NCI-H1092 (cell line): ENCODE measurements around the gene LTF.

Experiments
- DNase-seq: peaks from one replicate; lab custom pipeline; 2025; lab: John Stamatoyannopoulos, UW

The LTF gene

DNA sequence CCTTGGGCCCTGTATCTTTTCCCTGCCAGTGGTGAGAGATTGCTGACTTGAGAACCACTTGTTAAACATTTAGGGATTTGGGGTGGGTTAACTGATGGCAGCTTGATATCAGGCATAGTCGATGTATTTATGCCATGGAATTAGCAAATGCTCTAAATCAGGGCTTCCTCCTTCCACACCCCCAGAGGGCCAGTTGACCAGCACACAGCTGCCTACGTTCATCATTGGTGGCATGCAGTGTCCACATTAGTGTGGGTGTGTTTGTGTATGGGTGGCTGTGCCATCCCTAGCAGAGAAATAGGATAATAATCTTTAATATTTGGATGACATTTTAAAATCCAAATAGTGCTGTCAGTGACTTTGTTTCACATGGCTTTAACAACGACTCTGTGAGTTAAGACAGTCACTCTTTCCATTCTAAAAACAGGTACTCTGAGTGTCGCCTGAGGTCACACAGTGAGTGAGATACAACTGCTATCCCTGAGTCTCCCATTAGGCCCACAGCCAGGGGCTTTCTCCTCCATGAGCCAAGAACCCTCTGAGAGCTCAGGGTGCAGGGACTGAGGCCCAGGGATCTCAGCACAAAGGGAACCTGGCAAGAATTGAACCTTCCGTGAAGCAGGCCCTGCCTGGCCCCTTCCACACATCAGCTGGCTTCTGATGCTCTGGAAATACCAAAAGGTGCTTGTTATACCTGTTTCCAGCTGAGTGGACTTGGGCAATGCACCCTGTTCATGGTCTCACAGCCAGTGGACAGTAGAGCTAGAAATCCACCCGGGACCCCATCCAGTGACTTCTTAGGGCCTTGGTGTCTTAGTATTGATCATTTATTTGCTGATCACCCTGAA is 4.3 kb upstream of the LTF start:
- no peak for DNase-seq

DNA sequence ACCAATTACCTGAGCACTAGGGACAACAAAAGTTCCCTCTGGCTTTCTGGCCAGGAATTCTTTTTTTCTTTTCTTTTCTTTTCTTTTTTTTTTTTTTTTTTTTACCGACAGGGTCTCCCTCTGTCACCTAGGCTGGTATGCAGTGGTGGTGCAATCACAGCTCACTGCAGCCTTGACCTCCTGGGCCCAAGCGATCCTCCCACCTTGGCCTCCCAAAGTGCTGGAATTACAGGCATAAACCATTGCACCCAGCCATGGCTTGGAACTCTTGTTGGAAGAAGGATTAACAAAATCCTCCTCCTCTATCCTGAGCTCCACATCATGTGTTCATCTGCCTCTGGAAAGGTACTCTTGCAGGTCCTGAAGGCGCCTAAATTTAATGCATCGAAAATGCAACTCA is 2.9 kb upstream of the LTF start:
- DNase-seq, result no peak

DNA sequence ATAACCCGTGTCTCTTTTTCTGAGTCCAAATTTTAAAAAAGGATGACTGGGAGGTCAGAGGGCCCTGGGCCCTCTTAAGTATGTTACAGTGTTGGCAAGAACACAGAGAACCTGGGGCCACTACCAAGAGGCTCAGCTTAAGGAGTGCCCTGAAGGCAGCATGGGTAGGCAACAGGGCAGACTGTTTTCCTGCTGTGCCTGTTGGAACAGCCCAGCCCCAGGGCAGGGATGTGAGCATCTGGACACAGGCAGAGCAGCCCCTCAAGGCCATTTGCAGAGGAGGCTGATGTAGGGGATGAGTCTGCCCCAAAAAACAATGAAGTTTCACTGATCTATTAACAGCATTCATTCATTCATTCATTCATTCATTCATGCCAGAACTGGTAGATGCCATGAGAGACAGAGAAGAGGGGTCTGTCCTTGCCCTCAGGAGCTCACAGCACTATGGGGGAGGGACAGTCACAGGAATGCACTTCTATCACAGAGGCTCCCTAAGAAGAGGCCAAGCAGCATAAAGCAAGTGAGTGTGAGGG is 2.2 kb upstream of the LTF start:
- DNase-seq, result no peak

DNA sequence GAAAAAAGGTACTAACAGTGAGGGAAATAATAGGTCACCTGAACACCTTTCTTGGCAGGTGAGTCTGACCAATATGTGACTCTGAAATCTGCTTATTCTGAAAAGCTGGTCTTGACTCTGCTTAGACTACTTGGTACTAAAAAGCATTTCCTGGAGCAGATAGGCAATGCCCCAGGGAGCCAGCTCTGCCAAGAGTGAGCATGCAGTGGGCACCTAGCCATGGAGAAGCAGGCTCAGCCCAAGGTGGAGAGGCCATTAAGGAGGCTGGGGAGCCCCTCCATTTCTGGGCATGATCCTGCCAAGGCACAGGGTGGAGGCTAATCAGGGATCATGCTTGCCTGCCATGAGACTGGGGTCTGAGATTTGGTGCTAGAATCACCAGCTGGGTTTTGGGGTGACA is 1.6 kb upstream of the LTF start:
- DNase-seq, result no peak

DNA sequence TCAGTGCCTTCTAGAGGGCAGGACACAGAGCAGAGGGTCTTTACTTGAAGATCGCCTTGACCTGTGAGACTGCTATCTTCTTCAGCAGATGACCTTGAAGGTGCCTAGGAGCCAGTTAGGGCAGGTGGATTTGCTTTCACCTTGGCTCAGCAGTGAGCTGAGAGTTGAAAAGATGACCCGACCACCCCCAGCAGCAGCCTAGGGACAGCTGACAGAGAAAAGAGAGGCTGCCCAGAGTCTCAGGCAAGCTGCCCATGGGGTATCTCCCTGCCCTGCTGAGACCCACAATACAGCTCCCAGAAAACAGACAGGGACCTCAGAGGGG is 453 bp upstream of the LTF start:
- no peak for DNase-seq

DNA sequence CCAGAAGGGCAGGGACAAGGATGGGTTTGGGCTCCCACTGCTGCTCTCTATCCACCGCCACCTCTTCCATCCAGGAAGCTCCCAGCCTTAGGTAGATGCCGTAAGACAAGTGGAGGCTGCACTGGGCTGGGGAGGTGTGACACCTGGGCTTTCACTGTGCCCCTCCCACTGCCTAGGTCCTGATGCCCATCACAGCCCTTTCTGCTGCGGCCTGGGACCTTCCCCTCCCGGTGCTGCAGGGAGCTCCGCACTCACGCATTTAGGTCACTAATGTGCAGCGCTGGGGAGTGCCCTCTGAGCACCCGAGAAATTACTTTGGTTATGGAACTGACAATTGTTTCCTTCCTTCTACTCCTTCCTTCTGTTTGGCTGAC is 850 bp downstream of the LTF start:
- no peak for DNase-seq

DNA sequence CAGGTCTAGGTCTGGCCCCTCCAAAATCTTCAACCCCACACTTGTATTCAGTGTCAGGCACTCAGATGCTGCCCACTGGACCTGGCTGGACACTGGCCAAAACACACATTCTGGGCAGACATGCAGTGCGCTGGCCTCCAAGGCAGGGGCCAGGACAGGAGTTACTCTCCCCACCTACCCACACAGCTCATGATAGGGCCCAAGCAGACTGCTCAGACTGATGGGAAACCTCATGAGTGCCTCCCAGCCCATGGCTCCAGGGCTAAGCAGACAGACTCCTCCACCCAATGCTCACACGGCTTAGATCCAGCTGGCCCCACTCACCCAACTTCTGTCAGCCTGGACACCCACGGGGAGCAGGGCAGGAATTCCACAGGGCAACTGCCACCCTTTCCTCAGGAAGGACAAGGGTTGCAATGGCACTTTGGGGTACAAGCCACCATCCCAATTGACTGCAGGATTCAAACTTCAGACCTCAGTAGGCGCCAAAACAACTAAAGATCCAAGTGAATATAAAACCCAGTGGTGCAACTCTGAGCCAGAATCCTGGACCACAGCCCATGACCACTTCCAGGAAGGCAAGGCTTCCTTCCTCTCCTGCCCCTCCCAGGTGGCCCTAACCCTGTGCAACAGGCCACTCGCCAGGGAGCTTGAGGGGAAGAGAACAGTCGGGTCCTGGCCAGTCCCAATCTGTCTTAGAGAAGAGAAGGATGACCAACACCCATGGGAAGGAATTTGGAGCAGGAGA is 1.4 kb downstream of the LTF start:
- no peak for DNase-seq

DNA sequence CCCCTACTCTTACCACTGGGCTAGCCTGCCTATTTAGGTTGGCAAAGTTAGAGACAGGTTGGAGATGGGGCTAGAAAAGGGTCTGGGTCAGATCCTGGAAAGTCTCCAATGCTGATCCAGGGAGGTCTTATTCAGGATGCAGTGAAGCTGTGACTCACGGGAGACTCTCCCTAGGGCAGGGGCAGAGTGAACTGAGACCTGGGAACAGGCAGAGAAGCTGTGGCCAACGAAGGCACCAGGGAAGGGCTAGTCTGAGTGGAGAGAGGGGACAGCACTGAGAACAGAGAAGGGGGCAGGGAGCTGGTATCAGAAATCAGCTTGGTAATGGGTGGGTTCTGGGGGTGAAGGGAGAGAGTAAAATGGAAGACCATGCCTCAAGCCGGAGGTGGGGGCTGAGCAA is 2.2 kb downstream of the LTF start:
- DNase-seq, result no peak

DNA sequence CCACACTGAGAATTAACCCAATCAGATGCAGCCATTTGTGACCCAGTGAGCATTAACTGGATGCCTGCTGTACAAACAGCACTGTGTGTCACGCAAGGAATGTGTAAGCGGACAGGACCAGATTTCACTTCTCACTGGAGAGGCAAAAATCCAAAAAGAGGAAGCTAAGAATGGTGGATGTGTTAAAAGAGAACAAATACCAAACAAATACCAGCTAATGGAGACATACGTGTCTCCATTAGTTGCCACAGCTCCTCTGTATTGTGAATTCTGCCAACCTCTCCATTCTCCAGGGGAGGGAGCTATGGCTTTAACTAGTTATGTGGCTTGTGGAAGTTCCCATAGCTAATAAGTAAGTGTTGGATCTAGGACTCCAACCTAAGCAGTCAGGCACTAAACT is 2.6 kb downstream of the LTF start:
- no peak for DNase-seq

DNA sequence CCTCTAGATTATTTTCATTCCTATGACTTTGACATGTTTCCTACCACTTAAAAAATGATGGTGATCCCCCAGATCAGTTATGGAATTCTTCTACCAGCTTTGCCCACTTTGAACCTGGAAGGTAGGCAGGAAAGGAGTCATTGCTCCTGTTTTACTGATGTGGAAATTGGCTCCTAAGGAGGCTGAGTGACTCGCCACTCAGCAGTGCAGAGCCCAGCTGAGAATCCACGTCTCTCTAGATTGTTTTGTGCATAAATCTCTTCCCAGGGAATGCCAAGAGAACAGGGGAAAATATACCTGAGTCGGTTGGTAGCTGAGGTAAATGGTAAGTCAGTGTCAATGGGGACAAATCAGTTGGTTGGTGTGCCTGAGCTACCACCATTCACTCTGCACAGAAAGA is 4.7 kb downstream of the LTF start:
- DNase-seq, result no peak

DNA sequence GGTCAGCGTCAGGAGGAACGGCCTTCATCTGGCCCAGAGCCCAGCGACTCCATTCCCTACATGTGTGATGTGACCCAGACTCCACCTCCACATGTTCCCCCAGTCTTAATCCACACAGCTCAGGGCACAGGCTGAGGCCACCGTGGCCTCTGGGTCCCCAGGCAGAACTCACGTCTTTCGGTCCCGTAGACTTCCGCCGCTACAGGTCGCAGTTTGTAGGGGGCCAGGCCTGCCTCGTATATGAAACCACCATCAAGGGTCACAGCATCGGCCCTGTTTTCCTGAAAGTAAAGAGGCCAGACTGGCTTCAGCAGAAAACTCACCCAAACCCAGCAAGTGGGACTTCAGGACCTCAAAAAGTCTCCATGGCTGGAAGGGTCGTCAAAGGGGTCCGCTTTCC is 8.6 kb downstream of the LTF start:
- DNase-seq, result no peak

DNA sequence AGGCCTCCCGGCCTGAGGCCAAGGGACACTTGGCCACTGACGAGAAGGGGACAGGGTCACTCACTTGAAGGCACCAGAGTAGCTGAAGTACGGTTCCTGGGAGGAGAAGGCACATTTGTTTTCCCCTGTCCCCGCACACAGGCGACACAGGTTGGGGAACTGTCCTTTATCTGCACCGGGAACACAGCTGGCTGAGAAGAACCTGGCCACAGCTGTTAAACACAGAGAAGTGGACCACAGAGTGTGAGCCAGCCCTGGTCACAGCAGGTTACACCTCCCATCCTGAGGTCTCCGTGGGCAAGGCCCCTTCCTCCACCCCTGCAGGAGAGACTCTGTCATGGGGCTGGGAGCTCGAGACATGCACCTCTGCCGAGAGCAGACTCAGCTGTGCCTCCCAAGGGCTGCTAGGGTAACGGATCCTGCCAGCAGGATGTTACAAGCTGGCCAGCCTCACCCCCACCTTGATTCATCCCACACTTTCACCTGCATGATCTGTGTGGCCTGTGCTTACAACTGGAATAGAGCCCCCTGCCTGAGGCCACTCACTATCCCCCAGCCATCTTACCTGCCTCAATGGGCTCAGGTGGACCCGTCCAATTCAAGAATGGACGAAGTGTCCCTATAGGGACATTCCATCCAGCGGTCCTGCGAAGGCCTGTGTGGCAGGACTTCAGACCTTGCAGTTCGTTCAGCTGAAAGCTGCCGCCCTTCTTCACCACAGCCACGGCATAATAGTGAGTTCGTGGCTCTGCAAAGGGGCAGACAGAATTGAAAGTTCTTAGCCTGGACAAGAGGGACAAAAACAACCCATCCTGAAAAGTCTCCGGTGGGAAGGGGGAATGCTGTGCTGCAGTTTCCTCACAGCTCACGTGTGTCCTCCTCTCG is 9.2 kb downstream of the LTF start:
- no peak for DNase-seq

DNA sequence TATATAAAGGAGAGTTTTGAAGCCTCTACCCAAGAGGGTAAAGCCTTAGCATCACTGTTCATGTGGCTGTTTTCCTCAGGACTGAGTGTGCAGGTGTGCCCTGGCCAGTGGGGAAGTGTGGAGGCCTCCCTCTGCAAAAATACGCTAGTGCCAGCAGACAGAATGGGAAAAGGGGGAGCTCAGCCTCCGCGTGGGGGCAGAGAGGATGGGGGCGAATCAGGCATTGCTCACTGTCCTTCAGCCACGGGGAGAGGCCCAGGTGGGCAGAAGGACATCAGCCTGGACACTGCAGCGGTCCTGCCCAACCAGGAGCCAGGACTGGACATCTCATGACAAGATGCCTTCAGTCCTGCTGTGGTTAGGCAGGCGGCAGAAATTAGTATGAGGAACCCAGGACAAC is 10.1 kb downstream of the LTF start:
- DNase-seq, result no peak

DNA sequence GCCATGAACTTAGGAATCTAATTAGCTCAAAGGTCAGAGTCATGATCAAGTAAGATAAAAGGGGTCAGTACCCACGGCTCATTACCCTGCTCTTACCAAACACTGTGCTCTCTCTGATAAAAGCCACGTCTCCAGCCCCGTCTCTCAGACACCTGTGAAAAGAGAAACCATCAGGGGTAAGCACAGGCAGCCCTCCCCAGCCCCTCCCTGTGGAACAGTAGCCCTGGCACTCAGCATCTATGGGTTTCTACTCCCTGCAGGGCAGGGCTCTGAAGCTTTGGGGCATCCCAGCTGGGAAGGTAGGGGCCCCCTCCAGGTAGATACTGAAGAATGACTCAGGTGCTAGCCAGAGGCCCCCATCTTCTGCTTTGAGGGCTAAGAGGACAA is 10.5 kb downstream of the LTF start:
- DNase-seq, result no peak

DNA sequence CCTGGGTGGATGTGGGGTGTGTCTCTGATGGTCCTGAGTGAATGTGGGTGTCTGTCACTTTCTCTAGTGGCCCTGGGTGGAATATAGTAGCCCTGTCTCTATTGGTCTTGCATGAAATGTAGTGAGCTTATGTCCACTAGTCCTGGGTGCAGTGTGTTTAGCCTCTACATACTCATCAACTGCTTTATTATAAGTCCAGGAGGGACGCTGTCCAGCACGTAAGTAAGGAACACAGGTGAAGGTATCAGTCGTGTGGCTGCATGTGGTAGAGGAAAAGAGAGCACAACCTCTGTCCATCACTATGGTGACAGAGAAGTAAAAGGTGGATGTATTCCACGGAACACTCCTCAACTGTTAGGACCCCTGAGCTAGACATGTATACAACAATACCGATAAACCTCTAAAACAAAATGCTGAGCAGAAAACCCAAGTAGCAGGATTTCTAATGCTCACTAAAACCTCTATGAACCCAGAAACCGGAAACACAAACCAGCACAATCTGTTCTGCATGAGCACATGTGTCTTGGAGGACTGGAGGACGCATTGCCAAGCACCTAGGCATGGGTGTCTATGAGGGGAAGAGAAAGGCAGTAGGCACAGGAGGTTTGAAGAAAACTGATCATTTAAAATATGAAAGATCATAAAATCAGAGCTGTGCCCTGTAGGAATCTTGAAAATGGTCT is 11.0 kb downstream of the LTF start:
- DNase-seq, result no peak

DNA sequence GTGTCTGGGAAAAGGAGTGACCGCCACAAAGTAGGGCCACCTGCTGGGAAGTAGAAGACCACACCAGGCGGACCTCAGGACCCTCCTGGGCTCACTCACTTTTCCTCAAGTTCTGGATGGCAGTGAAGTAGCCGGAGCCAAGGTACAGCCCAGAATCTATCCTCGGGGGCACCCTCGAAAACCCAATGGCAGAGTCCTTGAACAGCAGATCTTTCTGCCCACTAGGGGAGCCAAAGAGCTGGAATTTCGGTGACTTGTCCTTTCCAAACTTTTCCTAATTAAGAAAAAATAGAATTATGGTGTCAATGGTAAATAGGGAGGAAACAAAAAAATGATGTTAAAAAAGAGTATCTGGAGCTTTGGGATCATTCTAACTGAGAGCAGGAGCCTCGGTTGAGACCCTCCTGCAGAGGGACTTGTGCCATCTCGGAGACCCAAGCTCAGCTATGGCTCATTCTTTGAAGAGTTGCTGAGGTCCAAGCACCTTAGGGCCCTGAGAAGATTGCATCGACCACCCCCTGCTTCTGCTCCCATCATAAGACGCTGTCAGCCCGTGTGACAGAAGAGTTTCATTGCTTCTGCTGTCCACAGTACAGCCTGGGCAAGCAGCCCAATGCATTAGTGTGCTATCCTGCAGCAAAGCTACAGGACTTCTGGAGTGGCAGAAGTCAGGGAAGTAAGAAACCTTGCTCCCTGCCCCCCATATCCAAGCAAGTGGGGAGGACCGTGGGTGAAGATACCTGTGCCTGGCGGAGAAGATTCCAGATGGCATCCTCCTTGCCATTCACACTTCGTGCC is 14.8 kb downstream of the LTF start:
- DNase-seq, result no peak

DNA sequence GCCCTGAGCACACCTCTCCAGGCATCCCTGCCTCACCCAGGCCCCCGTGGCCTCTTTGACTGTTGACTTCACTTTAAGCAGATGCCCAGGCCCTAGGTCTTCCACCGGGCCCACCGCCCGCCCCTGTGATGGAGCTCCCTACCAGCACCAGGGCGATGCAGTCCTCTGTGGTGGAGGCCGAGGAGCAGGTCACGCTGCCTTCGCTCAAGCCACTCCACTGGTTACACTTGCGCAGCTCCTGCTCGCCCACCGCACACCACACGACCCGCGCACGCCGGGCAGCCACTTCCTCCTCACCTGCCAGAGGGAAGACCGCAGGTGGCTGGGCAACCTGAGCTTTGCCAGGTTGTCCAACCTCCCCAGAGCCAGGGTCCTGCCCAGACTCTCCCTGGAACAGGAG is 16.0 kb downstream of the LTF start:
- no peak for DNase-seq

DNA sequence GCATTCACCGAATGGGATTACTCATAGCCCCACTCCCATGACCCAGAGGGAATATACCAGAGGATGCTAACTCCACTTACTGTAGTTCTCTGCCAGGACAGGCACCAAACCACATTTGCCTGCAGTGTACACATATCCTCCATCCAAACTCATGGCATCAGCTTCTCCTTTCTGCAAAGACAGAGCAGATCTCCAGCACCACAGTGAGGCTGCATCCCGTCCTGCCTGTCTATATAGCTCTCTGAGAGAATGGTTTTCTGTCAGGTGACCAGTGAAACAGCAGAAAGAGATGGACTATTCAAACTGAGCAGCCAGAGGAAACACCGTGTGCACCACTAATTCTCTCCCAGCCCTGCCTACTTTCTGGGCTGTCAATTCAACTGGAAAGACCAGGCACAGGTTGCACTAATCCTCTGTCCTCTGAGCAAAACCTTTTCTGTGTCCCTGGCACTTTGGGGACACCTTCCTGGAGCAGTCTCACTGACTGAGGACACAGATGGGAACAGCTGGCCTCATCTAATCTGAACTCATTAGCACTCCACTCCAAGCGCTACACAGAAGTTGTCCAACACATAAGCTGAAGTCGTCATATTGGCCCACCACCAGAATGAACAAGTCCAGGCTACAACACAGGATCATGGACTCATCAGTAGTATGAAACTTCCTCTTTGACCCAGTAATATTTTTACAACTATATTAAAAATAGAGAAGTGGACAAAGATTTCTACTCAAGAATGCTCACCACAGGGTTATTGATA is 17.3 kb downstream of the LTF start:
- no peak for DNase-seq

DNA sequence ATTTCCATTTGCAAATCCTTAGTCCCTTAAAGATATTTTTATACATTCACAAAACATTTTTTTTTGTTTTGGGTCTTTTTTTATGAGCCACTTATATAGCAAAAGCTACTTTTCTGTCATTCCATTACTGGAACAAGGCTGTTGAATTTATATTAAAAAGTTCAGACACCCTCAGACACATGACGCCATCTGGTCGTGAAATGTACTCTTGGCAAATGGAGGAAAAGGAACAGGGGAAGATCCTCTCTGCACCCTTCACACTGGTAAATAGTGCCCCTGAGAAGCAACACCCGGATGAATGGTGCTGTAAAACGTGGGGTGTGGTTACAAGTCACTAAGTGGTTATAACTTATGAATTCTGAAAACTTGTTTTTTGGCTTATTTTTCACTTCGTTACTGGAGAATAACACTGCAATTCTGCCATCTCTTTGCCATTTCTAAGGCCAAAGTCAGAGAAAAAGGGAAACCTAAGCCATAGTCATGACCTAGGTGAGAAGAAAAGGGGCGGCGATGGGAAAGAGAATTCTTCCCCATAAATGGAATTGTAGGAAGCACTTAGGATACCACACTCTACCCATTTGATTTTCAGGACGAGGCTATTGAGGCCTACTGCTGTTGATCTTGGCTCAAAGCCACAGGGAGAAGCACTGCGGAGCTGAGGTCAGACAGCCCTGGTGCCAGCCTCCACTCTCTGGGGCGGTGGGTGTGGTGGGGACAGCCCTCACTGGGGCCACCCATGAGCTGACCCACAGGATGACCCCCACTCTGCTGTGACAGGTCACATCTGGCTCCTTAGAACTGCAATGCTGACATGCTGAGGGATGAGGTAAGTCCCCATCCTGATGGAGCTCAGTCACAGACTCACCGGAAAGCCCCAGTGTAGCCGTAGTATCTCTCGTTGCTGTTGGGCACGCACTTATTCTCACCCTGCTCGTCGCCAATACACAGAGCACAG is 21.9 kb downstream of the LTF start:
- no peak for DNase-seq
